ENCODE results near the gene RIPK4.
"Not testable (repeated sequence)": the region's sequence is repeated elsewhere in the genome, so short reads cannot be mapped to it uniquely, and the experiment has no call there.

The RIPK4 gene

DNA sequence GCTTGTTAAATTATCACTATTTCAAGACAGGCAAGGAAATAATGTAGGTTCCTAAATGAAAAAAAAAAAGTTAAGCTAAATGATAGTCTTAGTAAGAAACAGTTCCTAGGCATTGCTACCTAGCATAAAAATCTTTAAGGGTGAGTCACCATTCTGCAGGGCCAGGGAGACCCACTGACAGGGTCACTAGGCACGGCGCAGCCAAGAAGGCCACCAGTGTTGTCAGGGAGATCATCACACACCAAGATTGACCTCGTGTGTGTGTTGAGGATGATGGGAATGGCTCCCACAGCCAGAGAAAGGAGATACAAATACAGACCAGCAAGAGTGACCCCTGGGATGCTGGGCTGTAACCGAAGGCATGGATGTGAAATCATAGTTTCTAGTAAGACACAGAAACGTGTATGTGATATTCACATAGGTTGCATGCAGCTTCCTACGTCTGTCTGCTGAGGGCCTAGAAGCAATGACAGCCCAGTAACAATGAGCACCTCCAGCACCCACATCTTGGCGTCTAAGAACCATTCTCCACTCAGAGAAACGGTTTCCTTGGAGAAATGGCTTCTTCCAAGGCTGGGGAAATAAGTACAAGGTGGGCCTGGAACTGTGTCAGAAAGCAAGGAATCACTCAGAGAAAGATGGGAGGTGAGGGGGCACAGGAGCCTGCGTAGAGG, 29.1 kb downstream of the RIPK4 start:
- no peak for DNase-seq

GRCh38 chr21:41736423-41736822, 30.4 kb downstream of the RIPK4 start:
- DNase-seq, result no peak

GRCh38 chr21:41733951-41734689, 32.7 kb downstream of the RIPK4 start:
- no peak for DNase-seq

DNA sequence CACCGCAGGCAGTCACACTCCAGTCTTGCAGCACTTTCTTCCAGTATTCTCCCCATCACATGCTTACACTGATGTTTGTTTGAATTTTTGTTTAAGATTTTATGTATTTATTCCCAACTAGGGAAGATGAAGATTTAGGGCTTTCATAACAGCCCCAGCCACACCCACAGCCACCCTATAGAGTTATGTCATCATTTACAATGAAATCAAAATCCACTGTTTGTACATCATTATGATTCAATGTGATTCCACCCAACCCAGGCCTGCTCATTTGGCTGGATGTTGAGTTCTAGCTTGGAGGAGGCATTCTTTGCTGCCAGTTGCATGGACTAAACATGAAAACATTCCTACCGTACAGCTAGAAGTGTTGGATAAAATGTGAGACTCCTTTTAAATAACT, 35.8 kb downstream of the RIPK4 start:
- DNase-seq, result no peak

- DNase-seq, result no peak
Measured at GRCh38 chr21:41730367-41730765, 36.5 kb downstream of the RIPK4 start.

DNA sequence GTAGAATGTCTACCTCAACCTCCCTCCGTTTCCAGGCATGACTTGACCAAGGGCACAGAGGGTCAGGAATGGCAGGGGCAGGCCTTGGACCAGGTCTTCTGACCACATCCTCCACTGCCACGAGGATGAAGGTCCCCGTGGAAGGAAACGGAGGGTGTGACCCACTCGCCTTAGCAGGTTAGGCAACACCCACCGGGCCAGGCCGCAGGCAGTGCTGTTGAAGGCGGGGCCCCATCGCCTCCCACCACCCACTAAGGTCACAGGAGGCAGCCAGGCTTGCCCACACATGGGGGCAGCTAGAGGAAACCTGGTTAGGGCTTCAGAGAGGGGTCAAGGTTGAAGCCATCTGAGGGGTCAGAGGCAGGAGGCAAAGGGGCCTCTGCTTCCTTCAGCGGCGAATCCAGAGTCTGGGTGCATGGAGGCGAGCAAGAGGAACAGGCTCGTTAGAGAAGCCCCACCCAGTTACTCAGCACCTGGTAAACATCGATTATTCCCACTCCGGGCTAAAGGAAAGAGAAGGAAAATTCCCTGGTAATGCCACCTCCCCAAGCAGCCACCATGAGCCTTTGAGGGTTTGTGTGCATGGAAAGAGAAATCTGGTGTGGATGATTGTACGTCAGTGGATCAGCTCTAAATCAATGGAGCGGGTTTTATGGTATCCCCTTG, 37.0 kb downstream of the RIPK4 start:
- DNase-seq, result no peak

GRCh38 chr21:41727784-41728763, 38.8 kb downstream of the RIPK4 start:
- no peak for DNase-seq

DNA sequence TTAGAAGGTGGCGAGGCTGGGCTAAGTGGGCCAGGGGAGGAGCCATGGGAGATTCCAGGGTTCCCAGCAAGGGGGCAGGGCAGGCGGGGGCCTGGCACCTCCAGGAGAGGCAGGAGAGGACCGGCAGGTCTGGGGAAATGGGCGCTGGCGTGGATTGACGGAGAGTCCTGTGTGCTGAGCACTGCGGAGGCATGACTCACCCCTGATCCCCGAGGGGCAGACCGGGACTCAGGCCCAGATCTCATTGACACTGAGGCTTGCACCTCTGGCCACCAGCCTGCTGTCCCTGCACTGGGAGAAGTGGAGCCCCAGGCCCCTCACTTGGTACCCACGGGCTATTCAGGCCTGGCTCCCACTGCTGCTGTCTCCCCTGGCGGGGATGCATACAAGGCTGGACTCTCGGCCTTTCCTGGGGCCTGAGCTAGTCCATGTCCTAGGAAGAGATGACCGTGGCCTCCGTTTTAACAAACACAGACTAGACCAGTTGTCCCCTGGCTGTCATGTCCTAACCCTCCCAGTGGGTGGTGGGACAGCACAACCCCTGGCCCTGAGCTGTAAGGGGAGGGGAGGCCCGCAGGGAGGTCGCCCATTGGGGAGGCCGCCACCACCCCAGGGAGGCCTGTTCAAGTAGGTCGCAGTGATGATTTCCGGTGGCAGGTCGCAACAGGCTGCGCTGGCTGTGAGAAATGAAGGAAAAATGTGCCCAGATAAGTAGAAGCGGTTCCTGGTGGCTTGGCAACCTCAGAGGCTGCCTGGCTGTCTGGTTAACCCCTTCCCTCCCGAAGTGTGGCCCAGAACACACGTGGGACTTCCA, 39.7 kb downstream of the RIPK4 start:
- peak in 2 of 3 experiments; percentile 49 to 64 for DNase-seq

DNA sequence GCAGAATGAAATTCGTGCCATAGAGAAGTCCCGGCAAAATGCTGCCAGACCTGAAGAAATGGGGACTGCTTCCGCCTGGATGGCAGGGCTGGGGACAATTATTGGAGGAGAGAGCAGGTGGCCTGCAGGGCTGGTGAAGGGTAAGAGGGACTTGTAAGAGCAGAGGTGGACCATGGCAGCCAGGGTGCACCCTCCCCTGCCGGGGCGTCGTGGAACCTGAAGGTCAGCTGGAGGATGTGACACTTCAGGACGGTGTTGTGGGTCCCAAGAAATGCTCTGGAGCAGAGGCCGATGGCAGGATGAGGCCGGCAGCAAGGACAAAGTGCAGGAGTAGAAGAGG, 40.3 kb downstream of the RIPK4 start:
- DNase-seq, result no peak

DNA sequence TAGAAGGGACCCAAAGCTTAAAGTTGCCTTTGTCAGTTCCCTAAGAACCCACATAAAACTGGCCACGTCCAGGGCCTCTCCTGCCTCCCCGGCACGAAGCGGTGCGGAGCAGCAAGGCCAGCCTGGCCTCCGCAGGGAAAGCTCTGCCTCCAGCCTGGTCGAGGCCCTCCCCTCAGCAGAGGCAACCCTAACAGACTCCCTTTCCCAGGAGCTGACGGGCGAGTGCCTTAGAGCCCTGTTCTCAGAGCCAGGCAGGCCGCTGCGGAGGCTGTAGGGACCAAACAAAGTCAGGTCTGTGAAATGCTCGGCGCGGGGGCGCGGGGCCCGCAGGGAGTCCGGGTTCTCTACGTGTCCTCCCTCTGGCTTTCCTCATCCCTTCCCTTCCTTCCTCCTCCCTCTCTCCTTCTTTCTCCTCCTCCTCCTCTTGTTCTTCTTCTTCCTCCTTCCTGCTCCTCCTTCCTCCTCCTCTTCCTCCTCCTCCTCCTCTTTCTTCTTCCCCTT, 40.7 kb downstream of the RIPK4 start:
- no peak for DNase-seq

- DNase-seq, result no peak
Measured at GRCh38 chr21:41725421-41726031, 41.3 kb downstream of the RIPK4 start.

DNA sequence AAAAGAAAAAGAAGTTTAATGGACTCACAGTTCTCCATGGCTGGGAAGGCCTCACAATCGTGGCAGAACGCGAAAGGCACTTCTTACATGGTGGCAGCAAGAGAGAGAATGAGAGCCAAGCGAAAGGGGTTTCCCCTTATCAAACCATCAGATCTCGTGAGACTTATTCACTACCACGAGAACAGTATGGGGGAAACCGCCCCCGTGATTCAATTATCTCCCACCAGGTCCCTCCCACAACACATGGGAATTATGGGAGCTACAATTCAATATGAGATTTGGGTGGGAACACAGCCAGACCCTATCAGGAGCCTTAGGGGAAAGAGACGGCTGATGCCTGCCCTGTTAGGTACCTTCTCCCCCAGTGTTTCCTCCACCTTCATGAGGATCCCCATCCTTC, 43.0 kb downstream of the RIPK4 start:
- not testable (repeated sequence) for DNase-seq

DNA sequence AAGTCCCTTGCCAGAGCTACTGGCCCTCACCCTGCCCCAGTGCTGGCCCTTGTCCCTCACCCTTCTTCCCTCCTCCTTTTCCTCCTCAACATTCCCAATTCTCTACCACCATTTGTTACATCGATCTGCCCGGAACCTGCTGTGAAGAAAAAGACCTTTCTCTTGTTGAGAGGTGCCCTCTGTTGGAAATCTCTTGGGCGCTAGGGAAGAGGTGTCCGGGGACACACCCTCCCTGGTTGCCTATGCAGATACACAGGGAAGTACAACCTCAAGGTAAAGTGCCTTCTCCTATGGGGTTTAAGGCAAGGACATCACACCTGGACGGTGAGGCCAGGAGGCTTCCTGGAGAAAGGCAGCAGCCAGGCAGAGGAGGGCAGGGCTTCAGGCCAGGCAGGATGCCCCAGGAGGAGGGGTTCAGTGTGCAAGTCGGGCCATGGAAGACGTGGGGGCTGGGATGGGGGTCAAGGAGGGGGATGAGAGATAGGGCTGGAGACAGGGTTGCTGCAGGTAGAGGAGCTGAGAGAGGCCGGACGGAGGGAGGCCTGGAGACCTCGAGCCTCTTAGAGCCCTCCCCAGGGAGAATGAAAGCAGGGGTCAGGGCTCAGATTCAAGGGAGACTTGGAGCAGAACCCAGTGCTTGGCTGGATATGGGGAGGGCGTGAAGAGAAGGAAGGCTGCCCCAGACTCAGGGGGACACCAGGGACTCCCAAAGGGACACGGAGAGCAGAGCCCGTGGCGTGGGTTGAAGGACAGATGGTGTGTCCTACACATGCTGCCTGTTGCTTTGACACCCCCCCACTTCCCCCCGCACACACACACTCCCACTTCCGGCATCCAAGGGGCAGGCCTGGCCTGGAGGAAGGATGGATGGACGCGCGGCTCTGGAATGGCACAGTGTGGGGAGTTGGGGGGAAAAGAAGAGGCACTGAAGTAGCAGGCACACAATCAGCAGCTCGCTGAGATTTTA, 44.5 kb downstream of the RIPK4 start:
- no peak for DNase-seq

DNA sequence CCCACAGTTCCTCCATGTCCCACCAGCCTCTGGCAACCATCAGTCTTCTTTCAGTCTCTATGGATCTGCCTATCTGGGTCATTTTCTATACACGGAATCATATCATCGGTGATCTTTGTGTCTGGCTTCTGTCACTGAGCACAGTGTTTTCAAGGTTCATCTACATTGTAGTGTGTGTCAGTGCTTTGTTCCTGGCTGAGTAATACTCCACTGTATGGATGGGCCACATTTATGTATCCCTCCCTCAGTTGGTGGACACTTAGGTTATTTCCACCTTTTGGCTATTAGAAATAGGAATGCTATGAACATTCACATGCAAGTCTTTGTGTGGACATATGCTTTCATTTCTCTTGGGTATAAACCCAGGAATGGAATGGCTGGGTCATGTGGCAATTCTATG, 46.6 kb downstream of the RIPK4 start:
- DNase-seq, result no peak

- DNase-seq, result no peak
Measured at GRCh38 chr21:41719691-41720090, 47.2 kb downstream of the RIPK4 start.

DNA sequence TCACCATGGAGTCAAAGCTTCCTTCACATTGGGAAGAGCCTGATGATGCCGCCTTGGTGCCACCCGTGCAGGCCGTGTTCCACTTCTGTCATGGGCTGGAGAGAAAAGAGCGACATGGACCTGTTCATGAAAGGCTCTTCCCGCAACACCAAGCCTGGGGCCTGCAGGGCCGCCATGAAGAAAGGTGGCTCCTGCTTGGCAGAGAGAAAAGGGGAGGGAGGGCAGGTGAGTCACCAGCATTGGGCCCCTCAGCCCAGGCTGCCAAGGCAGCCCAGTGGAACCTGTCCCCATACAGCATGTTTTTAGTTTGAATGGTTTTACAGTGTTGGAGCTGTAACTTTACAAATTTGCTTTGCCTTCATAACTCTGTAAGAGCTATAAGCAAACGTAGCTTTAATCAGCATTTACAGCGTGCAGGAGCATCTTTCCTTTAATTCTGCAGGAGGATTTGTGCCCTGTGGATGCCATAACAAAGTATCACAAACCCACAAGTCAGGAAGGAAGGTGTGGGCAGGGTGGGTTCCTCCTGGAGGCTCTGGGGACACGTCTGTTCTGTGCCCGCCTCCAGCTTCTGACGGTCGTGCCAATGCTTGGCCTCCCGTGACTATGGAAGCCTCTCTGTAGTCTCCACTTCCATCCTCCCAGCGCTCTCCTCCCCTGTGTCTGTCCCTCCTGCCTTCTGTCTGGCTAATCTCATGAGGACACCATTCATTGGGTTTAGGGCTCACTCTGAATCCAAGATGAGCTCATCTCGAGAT, 49.1 kb downstream of the RIPK4 start:
- no peak for DNase-seq

DNA sequence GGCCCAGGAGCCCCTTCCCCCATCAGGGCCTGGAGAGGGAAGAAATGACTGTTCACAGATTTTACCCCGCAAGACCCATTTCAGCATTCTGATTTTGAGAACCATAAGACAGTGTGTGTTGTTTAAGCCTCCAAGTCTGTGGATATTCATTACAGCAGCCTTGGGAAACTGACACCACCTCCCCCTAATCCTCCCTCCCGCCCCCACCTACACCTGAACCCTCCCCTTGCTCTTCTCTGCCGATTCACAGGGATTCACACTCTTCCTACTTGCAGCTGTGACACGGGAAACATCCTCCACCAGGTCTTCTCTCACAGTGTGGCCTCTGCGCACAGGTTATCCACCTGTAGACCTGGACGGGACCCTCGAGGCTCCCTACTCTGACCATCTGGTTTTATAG, 50.1 kb downstream of the RIPK4 start:
- no peak for DNase-seq

- no peak for DNase-seq
Measured at GRCh38 chr21:41715649-41716281, 51.1 kb downstream of the RIPK4 start.

- not testable (repeated sequence) for DNase-seq
Measured at GRCh38 chr21:41714299-41714865, 52.5 kb downstream of the RIPK4 start.

Data from NCI-H1417 (cell line).